ENCODE data around the gene HTR2A.

Gene HTR2A

GRCh38 chr13:46804391-46804815 lies 92.5 kb downstream of the HTR2A start:
- no peak overlapping the region for H3K4me2 ChIP-seq
- H3K9ac ChIP-seq, result no peak overlapping the region
- H3K27ac ChIP-seq, result no peak overlapping the region
- no peak for TF ChIP-seq Cebpa-rat (IDR thresholded peaks at IDR 0.05)
- peaks cover 0 to 17% (median 5%) of the 10 kb centered on the region in 11 experiments; a peak in 11 of 22 replicates for H3K9me3 ChIP-seq (replicated peaks in 1 of 11)
- no peaks in the 10 kb centered on the region for H4K20me1 ChIP-seq
- no peaks in the 10 kb centered on the region for H3K27me3 ChIP-seq
- no peaks in the 10 kb centered on the region for H3K4me1 ChIP-seq
- no peaks in the 10 kb centered on the region for H3K36me3 ChIP-seq
- H3K4me3 ChIP-seq, result no peak overlapping the region

GRCh38 chr13:46803586-46803985 lies 93.3 kb downstream of the HTR2A start:
- no peak for TF ChIP-seq Cebpa-rat (IDR thresholded peaks at IDR 0.05)
- no peak overlapping the region for H3K4me2 ChIP-seq
- H3K4me1 ChIP-seq, result no peaks in the 10 kb centered on the region
- no peaks in the 10 kb centered on the region for H4K20me1 ChIP-seq
- H3K9me3 ChIP-seq (replicated peaks in 1 of 11), result peaks cover 0 to 17% (median 5%) of the 10 kb centered on the region in 11 experiments; a peak in 10 of 22 replicates
- no peak overlapping the region for H3K4me3 ChIP-seq
- H3K36me3 ChIP-seq, result no peaks in the 10 kb centered on the region
- H3K9ac ChIP-seq, result no peak overlapping the region
- H3K27me3 ChIP-seq, result no peaks in the 10 kb centered on the region
- no peak overlapping the region for H3K27ac ChIP-seq

- Histone ChIP-seq H3K27ac (no peak overlapping the region), H3K36me3 (no peaks in the 10 kb centered on the region), H3K9me3 (replicated peaks in 1 of 11) (peaks cover 0 to 17% (median 5%) of the 10 kb centered on the region in 11 experiments; a peak in 10 of 22 replicates), H3K4me1 (peaks cover 0 to 7% (median 4%) of the 10 kb centered on the region in 10 experiments; a peak in 8 of 20 replicates), H3K4me2 (no peak overlapping the region), H3K9ac (no peak overlapping the region), H3K4me3 (no peak overlapping the region), H4K20me1 (no peaks in the 10 kb centered on the region), H3K27me3 (no peaks in the 10 kb centered on the region)
- no peak for TF ChIP-seq Cebpa-rat (IDR thresholded peaks at IDR 0.05)
Measured at GRCh38 chr13:46801858-46802257, 95.0 kb downstream of the HTR2A start.

- H4K20me1 ChIP-seq, result peaks cover 0 to 10% (median 0%) of the 10 kb centered on the region in 11 experiments; a peak in 3 of 22 replicates
- H3K4me2 ChIP-seq, result no peak overlapping the region
- H3K9me3 ChIP-seq (replicated peaks in 1 of 11), result no peaks in the 10 kb centered on the region; a peak in 1 of 22 replicates
- no peak overlapping the region for H3K27ac ChIP-seq
- no peak for TF ChIP-seq Cebpa-rat (IDR thresholded peaks at IDR 0.05)
- no peak overlapping the region for H3K9ac ChIP-seq
- H3K27me3 ChIP-seq, result no peaks in the 10 kb centered on the region
- peaks cover 14 to 29% (median 23%) of the 10 kb centered on the region in 10 experiments for H3K4me1 ChIP-seq
- peaks cover 0 to 10% (median 0%) of the 10 kb centered on the region in 11 experiments; a peak in 1 of 22 replicates for H3K36me3 ChIP-seq
- H3K4me3 ChIP-seq, result no peak overlapping the region
Measured at GRCh38 chr13:46799139-46799538, 97.7 kb downstream of the HTR2A start.

GRCh38 chr13:46797501-46798237 lies 99.2 kb downstream of the HTR2A start:
- H3K36me3 ChIP-seq, result peaks cover 0 to 19% (median 6%) of the 10 kb centered on the region in 11 experiments; a peak in 7 of 22 replicates
- H4K20me1 ChIP-seq, result peaks cover 0 to 13% (median 0%) of the 10 kb centered on the region in 11 experiments; a peak in 4 of 22 replicates
- peak overlapping the region; percentile 88 to 93 (median 91); a peak in 21 of 22 replicates for H3K9ac ChIP-seq
- no peaks in the 10 kb centered on the region for H3K27me3 ChIP-seq
- H3K4me3 ChIP-seq, result peak overlapping the region; percentile 70 to 86 (median 82); a peak in 19 of 20 replicates
- peak overlapping the region; percentile 74 to 95 (median 85) for H3K4me2 ChIP-seq
- H3K27ac ChIP-seq, result peak overlapping the region in 10 of 11 experiments; percentile 5 to 91 (median 88); a peak in 16 of 22 replicates
- no peaks in the 10 kb centered on the region for H3K9me3 ChIP-seq (replicated peaks in 1 of 11)
- TF ChIP-seq Cebpa-rat (IDR thresholded peaks at IDR 0.05), result no peak
- peaks cover 14 to 31% (median 25%) of the 10 kb centered on the region in 10 experiments for H3K4me1 ChIP-seq

- H3K4me1 ChIP-seq, result peaks cover 14 to 31% (median 25%) of the 10 kb centered on the region in 10 experiments
- H3K9me3 ChIP-seq (replicated peaks in 1 of 11), result no peaks in the 10 kb centered on the region
- H3K9ac ChIP-seq, result peak within 1 kb of the TSS; percentile 88 to 93 (median 91)
- peak within 1 kb of the TSS; percentile 82 to 91 (median 88) for H3K27ac ChIP-seq
- peaks cover 0 to 25% (median 9%) of the 10 kb centered on the region in 11 experiments; a peak in 9 of 22 replicates for H3K36me3 ChIP-seq
- TF ChIP-seq Cebpa-rat (IDR thresholded peaks at IDR 0.05), result no peak
- peaks cover 0 to 13% (median 0%) of the 10 kb centered on the region in 11 experiments; a peak in 4 of 22 replicates for H4K20me1 ChIP-seq
- no peaks in the 10 kb centered on the region for H3K27me3 ChIP-seq
- peak within 1 kb of the TSS; percentile 70 to 86 (median 82) for H3K4me3 ChIP-seq
- H3K4me2 ChIP-seq, result peak within 1 kb of the TSS; percentile 74 to 95 (median 85)
Measured at GRCh38 chr13:46796515-46797474, 100.1 kb downstream of the HTR2A start, which contains the start of gene ESD. TSS of gene ESD (minus strand) at chr13:46797161. CDS start at chr13:46791413, 5,748 bp downstream.

GRCh38 chr13:46796129-46796514 lies 100.7 kb downstream of the HTR2A start:
- peaks cover 0 to 13% (median 0%) of the 10 kb centered on the region in 11 experiments; a peak in 4 of 22 replicates for H4K20me1 ChIP-seq
- peaks cover 1 to 30% (median 12%) of the 10 kb centered on the region in 11 experiments; a peak in 19 of 22 replicates for H3K36me3 ChIP-seq
- H3K27me3 ChIP-seq, result no peaks in the 10 kb centered on the region
- H3K9ac ChIP-seq, result peak overlapping the region; percentile 88 to 93 (median 91)
- H3K4me3 ChIP-seq, result peak overlapping the region; percentile 70 to 86 (median 82)
- H3K27ac ChIP-seq, result peak overlapping the region; percentile 82 to 91 (median 88); a peak in 21 of 22 replicates
- TF ChIP-seq Cebpa-rat (IDR thresholded peaks at IDR 0.05), result no peak
- H3K4me1 ChIP-seq, result peaks cover 14 to 31% (median 25%) of the 10 kb centered on the region in 10 experiments
- no peaks in the 10 kb centered on the region for H3K9me3 ChIP-seq (replicated peaks in 1 of 11)
- H3K4me2 ChIP-seq, result peak overlapping the region; percentile 74 to 95 (median 85)

- H3K9me3 ChIP-seq (replicated peaks in 1 of 11), result no peaks in the 10 kb centered on the region
- TF ChIP-seq Cebpa-rat (IDR thresholded peaks at IDR 0.05), result no peak
- peaks cover 0 to 13% (median 0%) of the 10 kb centered on the region in 11 experiments; a peak in 4 of 22 replicates for H4K20me1 ChIP-seq
- H3K4me3 ChIP-seq, result peak overlapping the region in 1 of 10 experiments; percentile 75; a peak in 1 of 20 replicates
- peak overlapping the region; percentile 74 to 95 (median 85); a peak in 19 of 22 replicates for H3K4me2 ChIP-seq
- no peaks in the 10 kb centered on the region for H3K27me3 ChIP-seq
- H3K36me3 ChIP-seq, result peaks cover 9 to 38% (median 20%) of the 10 kb centered on the region in 11 experiments
- H3K4me1 ChIP-seq, result peaks cover 14 to 31% (median 25%) of the 10 kb centered on the region in 10 experiments
- H3K27ac ChIP-seq, result no peak overlapping the region
- H3K9ac ChIP-seq, result no peak overlapping the region
Measured at GRCh38 chr13:46795321-46795720, 101.5 kb downstream of the HTR2A start.

Data from BLaER1 treated with 17β-estradiol and CSF1 and Interleukin-3, amounts not matched to agents 10 nM and 100 nM (cell line).